GM12891 (cell line): ENCODE results near the gene ZNF432. TPM values are rescaled to one million over a fixed set of nuclear protein-coding genes. Genes with fewer than 3 reads are reported as not detected.
A peak's percentile ranks its signal among the peaks of the same experiment; 100 is the strongest.
"Not testable (repeated sequence)": the region's sequence is repeated elsewhere in the genome, so short reads cannot be mapped to it uniquely, and the experiment has no call there.

ENCODE experiments used
- DNase-seq: peaks from one replicate; pipeline ENCODE4 v3.0.0; 2011; ENCODE audit warnings: low spot score; ENCODE audit not compliant: insufficient read length
- FAIRE-seq: peaks from 2 replicates; lab custom pipeline; 2011; peaks lifted over from hg19 to GRCh38; lab: Jason Lieb, UNC
- PAX5 ChIP-seq: IDR thresholded peaks from 2 replicates; pipeline ENCODE4 v1.6.1; 2011; ENCODE audit warnings: low read length, moderate library complexity, mild to moderate bottlenecking; ENCODE audit not compliant: insufficient read depth, severe bottlenecking
- POLR2A ChIP-seq: IDR thresholded peaks from 2 replicates; pipeline ENCODE4 v1.6.1; 2011; ENCODE audit warnings: low read depth, low read length, control low read depth
- POLR2AphosphoS5 ChIP-seq: IDR thresholded peaks from 2 replicates; pipeline ENCODE4 v1.6.1; 2011; ENCODE audit warnings: low read depth, low read length, control low read depth
- POU2F2 ChIP-seq: IDR thresholded peaks from 2 replicates; pipeline ENCODE4 v1.6.1; 2011; ENCODE audit warnings: low read depth, mild to moderate bottlenecking, control low read depth, low read length, moderate library complexity
- SPI1 ChIP-seq: IDR thresholded peaks from 2 replicates; pipeline ENCODE4 v1.6.1; 2011; ENCODE audit warnings: low read depth, low read length, control low read depth
- TAF1 ChIP-seq: IDR thresholded peaks from 2 replicates; pipeline ENCODE4 v1.6.1; 2011; ENCODE audit warnings: low read depth, low read length, control low read depth
- polyA plus RNA-seq: library from polyadenylated mRNA; unstranded; fragments of >200 nt; gene quantifications from one replicate; pipeline ENCODE4 v1.2.1, GENCODE V29; 2012; ENCODE audit warnings: low read depth, missing spikeins, inconsistent platforms; ENCODE audit not compliant: missing spikeins

ZNF432 gene
- 3.6 TPM for polyA plus RNA-seq

- peak; percentile 65 for DNase-seq
- TF ChIP-seq SPI1 (no peak), PAX5 (no peak), POLR2A (peak; percentile 27; the same call in 1 of the 2 replicates), POU2F2 (peak; percentile 29; the same call in 1 of the 2 replicates), TAF1 (peak; percentile 60; the same call in 1 of the 2 replicates), POLR2AphosphoS5 (peak; percentile 61)
- peak; percentile 94 for FAIRE-seq
Measured at GRCh38 chr19:52048555-52049501, at the start of gene ZNF432. Gene ZNF432, minus strand, starts transcription at chr19:52048838. Its CDS starts 1,970 bp downstream, at chr19:52046868.

GRCh38 chr19:52096416-52096815, 47.8 kb upstream of the ZNF432 start:
- not testable (repeated sequence) for FAIRE-seq, DNase-seq

GRCh38 chr19:52095172-52096014, 46.8 kb upstream of the ZNF432 start, which contains the start of gene ZNF841:
Gene ZNF841, minus strand, starts transcription at chr19:52095765. Its CDS starts 10,964 bp downstream, at chr19:52084801.
- TF ChIP-seq POLR2AphosphoS5 (peak; percentile 79), TAF1 (no peak), POLR2A (peak; percentile 78), SPI1 (no peak; the same call in 1 of the 2 replicates), POU2F2 (no peak)
- DNase-seq (peak; percentile 71), FAIRE-seq (peak; percentile 95)

- FAIRE-seq (peak; percentile 74), DNase-seq (no peak)
- TF ChIP-seq POLR2A (no peak), SPI1 (no peak), PAX5 (no peak), TAF1 (no peak), POU2F2 (no peak), POLR2AphosphoS5 (no peak)
Measured at GRCh38 chr19:52094526-52095130, 46.0 kb upstream of the ZNF432 start.

DNA sequence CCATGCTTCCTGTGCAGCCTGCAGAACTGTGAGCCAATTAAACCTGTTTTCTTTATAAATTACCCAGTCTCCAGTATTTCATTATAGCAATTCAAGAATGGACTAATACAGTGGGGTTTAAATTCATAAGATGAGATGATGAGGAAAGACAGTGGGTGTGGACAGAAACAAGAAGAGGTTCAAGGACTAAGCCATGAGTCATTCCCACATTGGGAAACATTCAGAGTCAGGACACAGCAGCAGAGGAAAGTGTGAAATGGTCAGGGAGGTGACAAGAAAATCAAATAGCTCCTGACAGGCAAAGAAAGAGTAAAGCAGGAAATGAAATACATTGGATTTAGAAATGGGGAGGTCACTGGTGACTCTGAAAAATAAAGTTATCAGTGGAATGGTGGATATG, 37.8 kb upstream of the ZNF432 start:
- no peak for FAIRE-seq
- TF ChIP-seq TAF1: no peak
- TF ChIP-seq POLR2AphosphoS5: no peak
- no peak for DNase-seq

GRCh38 chr19:52070496-52070895, 21.9 kb upstream of the ZNF432 start:
- FAIRE-seq (no peak), DNase-seq (no peak)
- TF ChIP-seq PAX5 (no peak), POLR2AphosphoS5 (no peak)

GRCh38 chr19:52069653-52070052, 21.0 kb upstream of the ZNF432 start:
- no peak for TF ChIP-seq PAX5
- no peak for TF ChIP-seq TAF1
- TF ChIP-seq POLR2AphosphoS5: no peak
- no peak for TF ChIP-seq POLR2A
- TF ChIP-seq POU2F2: no peak
- TF ChIP-seq SPI1: no peak
- FAIRE-seq (no peak), DNase-seq (no peak)

- FAIRE-seq: no peak
- TF ChIP-seq POLR2AphosphoS5: no peak
- no peak for TF ChIP-seq TAF1
- TF ChIP-seq POU2F2: no peak
- no peak for TF ChIP-seq SPI1
- no peak for TF ChIP-seq POLR2A
- no peak for TF ChIP-seq PAX5
- DNase-seq: no peak
Measured at GRCh38 chr19:52066258-52066863, 17.7 kb upstream of the ZNF432 start.

GRCh38 chr19:52065399-52065798, 16.8 kb upstream of the ZNF432 start:
- no peak for TF ChIP-seq TAF1
- no peak for TF ChIP-seq POU2F2
- TF ChIP-seq PAX5: no peak
- no peak for TF ChIP-seq SPI1
- no peak for TF ChIP-seq POLR2AphosphoS5
- TF ChIP-seq POLR2A: no peak
- FAIRE-seq (no peak), DNase-seq (no peak)

DNA sequence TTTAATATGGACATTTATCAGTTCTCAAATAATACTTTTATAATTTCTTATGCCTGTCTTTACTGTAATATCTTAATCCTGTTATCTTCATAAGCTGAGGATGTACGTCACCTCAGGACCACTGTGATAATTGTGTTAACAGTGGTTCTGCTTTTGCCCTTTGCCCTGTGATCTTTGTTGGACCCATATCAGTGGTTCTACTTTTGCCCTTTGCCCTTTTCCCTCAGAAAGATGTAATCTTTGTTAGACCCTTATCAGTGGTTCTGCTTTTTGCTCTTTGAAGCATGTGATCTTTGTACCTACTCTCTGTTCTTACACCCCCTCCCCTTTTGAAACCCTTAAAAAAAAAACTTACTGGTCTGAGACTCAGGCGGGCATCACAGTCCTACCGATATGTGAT, 7.8 kb upstream of the ZNF432 start:
- not testable (repeated sequence) for DNase-seq, FAIRE-seq

GRCh38 chr19:52051736-52052135, 3.1 kb upstream of the ZNF432 start:
- FAIRE-seq, DNase-seq: not testable (repeated sequence)
